Calu3 (cell line): Measurements from ENCODE around the gene PKIB. TPM values are rescaled to one million over a fixed set of nuclear protein-coding genes. Genes with fewer than 3 reads are reported as not detected.

Source experiments
- BruUV-seq: library from RNA; stranded (reverse); fragments of 400-500 nt; replicated peaks from 2 replicates; lab custom pipeline; 2021; lab: Mats Ljungman, UMichigan
- CTCF ChIA-PET: fragments of 300-600 bp; sonication (Branson Sonifier 250); formaldehyde crosslinking; loops from one replicate; lab custom pipeline; 2022; ENCODE audit warnings: antibody characterized with exemption; lab: Charles Lee
- DNase-seq: peaks from one replicate; pipeline ENCODE4 v3.0.0; 2022
- H3K27ac Mint-ChIP-seq: one replicate; pipeline ENCODE4 v1.8.0; 2022; ENCODE audit warnings: mixed read lengths; ENCODE audit not compliant: unreplicated experiment
- H3K27me3 Mint-ChIP-seq: one replicate; pipeline ENCODE4 v1.8.0; 2022; ENCODE audit warnings: mixed read lengths; ENCODE audit not compliant: unreplicated experiment
- H3K36me3 Mint-ChIP-seq: one replicate; pipeline ENCODE4 v1.8.0; 2022; ENCODE audit warnings: mild to moderate bottlenecking, moderate library complexity, mixed read lengths; ENCODE audit not compliant: insufficient read depth, unreplicated experiment
- H3K4me1 Mint-ChIP-seq: one replicate; pipeline ENCODE4 v1.8.0; 2022; ENCODE audit warnings: mild to moderate bottlenecking, low read depth, mixed read lengths; ENCODE audit not compliant: unreplicated experiment
- H3K4me3 Mint-ChIP-seq: one replicate; pipeline ENCODE4 v1.8.0; 2022; ENCODE audit warnings: mild to moderate bottlenecking, low read depth, moderate library complexity, mixed read lengths; ENCODE audit not compliant: unreplicated experiment
- H3K9me3 Mint-ChIP-seq: one replicate; pipeline ENCODE4 v1.8.0; 2022; ENCODE audit warnings: low read depth, mixed read lengths; ENCODE audit not compliant: unreplicated experiment
- CTCF ChIP-seq: fragments of 200-600 bp; IDR thresholded peaks from one replicate; pipeline ENCODE4 v1.8.0; 2022; ENCODE audit warnings: antibody characterized with exemption; ENCODE audit not compliant: unreplicated experiment
- intact Hi-C: fragments of 100-400 bp; cut with micrococcal nuclease; formaldehyde crosslinking; loops from one replicate; pipeline ENCODE4 v1.10.0; 2022; ENCODE audit not compliant: unreplicated experiment
- total RNA-seq: library from RNA; stranded (reverse); gene quantifications from 2 replicates; pipeline ENCODE4 v1.2.3, GENCODE V29; 2022

Gene PKIB
- total RNA-seq, 1 experiment from 2014 or later = 17.2 TPM

GRCh38 chr6:122604676-122605075, 5.5 kb upstream of the PKIB start:
- intact Hi-C loops = loop anchor here (10.0 kb wide), 1 partner anchor 130 kb away; the partner anchor contains the start of gene SERINC1
- no peak for TF ChIP-seq CTCF

GRCh38 chr6:122610690-122611455, 668 bp downstream of the PKIB start:
- BruUV-seq = no TSS peak
- H3K9me3 Mint-ChIP-seq = peaks cover under 1% of the 10 kb centered on the region
- CTCF ChIA-PET = interaction anchor here (0.5 to 1.9 kb wide), 8 partner anchors 12 to 229 kb away, joined by 3 to 10 read pairs (median 4); no protein-coding TSS in a partner anchor

More at GRCh38 chr6:122604676-122605075, 5.5 kb upstream of the PKIB start:
- no peak for DNase-seq
- Mint-ChIP-seq H3K27me3 (no peaks in the 10 kb centered on the region), H3K4me1 (no peaks in the 10 kb centered on the region), H3K36me3 (peaks cover 5% of the 10 kb centered on the region), H3K27ac (no peak overlapping the region), H3K9me3 (peaks cover 2% of the 10 kb centered on the region), H3K4me3 (no peak overlapping the region)
- BruUV-seq = no TSS peak
- CTCF ChIA-PET = no interaction called here

GRCh38 chr6:122612838-122613237, 2.6 kb downstream of the PKIB start:
- no peak for DNase-seq
- peaks cover 4% of the 10 kb centered on the region for H3K9me3 Mint-ChIP-seq
- CTCF ChIA-PET = no interaction called here
- H3K4me1 Mint-ChIP-seq = no peaks in the 10 kb centered on the region
- intact Hi-C loops = loop anchor here (5.0 kb wide), 1 partner anchor 224 kb away; no protein-coding TSS in a partner anchor
- H3K4me3 Mint-ChIP-seq = no peak overlapping the region
- BruUV-seq = no TSS peak
- peaks cover 26% of the 10 kb centered on the region for H3K36me3 Mint-ChIP-seq
- no peak overlapping the region for H3K27ac Mint-ChIP-seq
- H3K27me3 Mint-ChIP-seq = no peaks in the 10 kb centered on the region
- no peak for TF ChIP-seq CTCF

More at GRCh38 chr6:122610690-122611455, 668 bp downstream of the PKIB start:
- peak; percentile 37 for TF ChIP-seq CTCF
- no peaks in the 10 kb centered on the region for H3K27me3 Mint-ChIP-seq
- no peaks in the 10 kb centered on the region for H3K4me1 Mint-ChIP-seq
- peak overlapping the region; percentile 88 for H3K4me3 Mint-ChIP-seq
- peaks cover 26% of the 10 kb centered on the region for H3K36me3 Mint-ChIP-seq
- peak; percentile 73 for DNase-seq
- intact Hi-C loops = loop anchor here (1.0 to 5.0 kb wide), 4 partner anchors 10 to 226 kb away; no protein-coding TSS in a partner anchor
- H3K27ac Mint-ChIP-seq = peak overlapping the region; percentile 25

- Mint-ChIP-seq H3K27me3 (no peaks in the 10 kb centered on the region), H3K9me3 (peaks cover 4% of the 10 kb centered on the region), H3K27ac (no peak overlapping the region), H3K36me3 (peaks cover 25% of the 10 kb centered on the region), H3K4me1 (no peaks in the 10 kb centered on the region), H3K4me3 (no peak overlapping the region)
- intact Hi-C loops = loop anchor here (5.0 kb wide), 1 partner anchor 223 kb away; no protein-coding TSS in a partner anchor
- TF ChIP-seq CTCF = no peak
- no peak for DNase-seq
- BruUV-seq = no TSS peak
- CTCF ChIA-PET = no interaction called here
These were observed 4.1 kb downstream of the PKIB start for GRCh38 chr6:122614303-122614702.
